ENCODE data around the gene DIAPH3. TPM values are rescaled to one million over a fixed set of nuclear protein-coding genes. Genes with fewer than 3 reads are reported as not detected.

Gene DIAPH3
- polyA plus RNA-seq, 1 donor from 2014 or later, result 0.37 TPM

DNA sequence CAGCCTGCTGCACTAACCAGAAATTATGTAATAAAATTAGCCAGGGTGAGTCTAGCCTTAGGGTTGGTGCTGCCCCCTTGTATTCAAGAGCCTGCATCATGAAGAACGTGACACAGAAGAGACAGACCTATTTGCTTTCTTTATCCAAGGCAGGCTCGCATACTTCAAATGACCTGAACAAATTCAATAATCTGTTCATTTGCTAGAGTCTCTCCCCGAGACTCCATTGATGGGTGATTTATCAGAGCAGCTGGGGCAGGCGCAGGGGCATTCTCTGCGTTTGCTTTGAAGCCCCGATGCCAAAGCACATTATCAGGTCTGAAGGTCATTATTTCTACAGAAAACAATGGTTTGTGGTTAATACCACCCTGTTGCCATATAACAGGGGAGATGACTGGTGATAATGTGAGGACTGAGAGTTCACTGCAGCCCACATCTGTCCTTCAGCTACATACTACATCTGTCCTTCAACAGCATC is 520.3 kb downstream of the DIAPH3 start:
- Histone ChIP-seq H3K79me2 (replicated peaks; ENCODE audit: insufficient read depth, low read length) (no peaks in the 10 kb centered on the region), H3K27me3 (ENCODE audit: insufficient read depth, low read depth, low read length) (no peaks in the 10 kb centered on the region), H3F3A (ENCODE audit: insufficient read depth, low read length, poor library complexity, severe bottlenecking) (no peaks in the 10 kb centered on the region), H3K36me3 (ENCODE audit: insufficient read depth, low read length) (no peaks in the 10 kb centered on the region), H3K9me3 (ENCODE audit: low read length) (no peaks in the 10 kb centered on the region), H3K27ac (ENCODE audit: low read length) (no peak overlapping the region), H4K20me1 (ENCODE audit: insufficient read depth) (no peaks in the 10 kb centered on the region), H2AFZ (ENCODE audit: low read depth, low read length) (no peak overlapping the region), H3K4me2 (ENCODE audit: low read length) (no peak overlapping the region), H3K4me3 (ENCODE audit: low read length) (no peak overlapping the region), H3K9ac (ENCODE audit: low read length) (no peak overlapping the region), H3K9me2 (ENCODE audit: insufficient read depth, low read length) (no peaks in the 10 kb centered on the region)
- TF ChIP-seq TAF1 (IDR thresholded peaks at IDR 0.05; ENCODE audit: low read depth) (no peak), MXI1 (conservative IDR thresholded peaks at IDR 0.05; ENCODE audit: poor library complexity, severe bottlenecking) (no peak), EZH2 (IDR thresholded peaks at IDR 0.05; ENCODE audit: borderline replicate concordance, insufficient read depth, low read length, poor library complexity, severe bottlenecking) (no peak), POLR2AphosphoS5 (IDR thresholded peaks at IDR 0.05) (no peak), SMC3 (conservative IDR thresholded peaks at IDR 0.05; ENCODE audit: poor library complexity) (no peak), RAD21 (conservative IDR thresholded peaks at IDR 0.05) (no peak), EP300 (conservative IDR thresholded peaks at IDR 0.05; ENCODE audit: poor library complexity, severe bottlenecking) (no peak)
- TF ChIP-seq, protein P1, sequence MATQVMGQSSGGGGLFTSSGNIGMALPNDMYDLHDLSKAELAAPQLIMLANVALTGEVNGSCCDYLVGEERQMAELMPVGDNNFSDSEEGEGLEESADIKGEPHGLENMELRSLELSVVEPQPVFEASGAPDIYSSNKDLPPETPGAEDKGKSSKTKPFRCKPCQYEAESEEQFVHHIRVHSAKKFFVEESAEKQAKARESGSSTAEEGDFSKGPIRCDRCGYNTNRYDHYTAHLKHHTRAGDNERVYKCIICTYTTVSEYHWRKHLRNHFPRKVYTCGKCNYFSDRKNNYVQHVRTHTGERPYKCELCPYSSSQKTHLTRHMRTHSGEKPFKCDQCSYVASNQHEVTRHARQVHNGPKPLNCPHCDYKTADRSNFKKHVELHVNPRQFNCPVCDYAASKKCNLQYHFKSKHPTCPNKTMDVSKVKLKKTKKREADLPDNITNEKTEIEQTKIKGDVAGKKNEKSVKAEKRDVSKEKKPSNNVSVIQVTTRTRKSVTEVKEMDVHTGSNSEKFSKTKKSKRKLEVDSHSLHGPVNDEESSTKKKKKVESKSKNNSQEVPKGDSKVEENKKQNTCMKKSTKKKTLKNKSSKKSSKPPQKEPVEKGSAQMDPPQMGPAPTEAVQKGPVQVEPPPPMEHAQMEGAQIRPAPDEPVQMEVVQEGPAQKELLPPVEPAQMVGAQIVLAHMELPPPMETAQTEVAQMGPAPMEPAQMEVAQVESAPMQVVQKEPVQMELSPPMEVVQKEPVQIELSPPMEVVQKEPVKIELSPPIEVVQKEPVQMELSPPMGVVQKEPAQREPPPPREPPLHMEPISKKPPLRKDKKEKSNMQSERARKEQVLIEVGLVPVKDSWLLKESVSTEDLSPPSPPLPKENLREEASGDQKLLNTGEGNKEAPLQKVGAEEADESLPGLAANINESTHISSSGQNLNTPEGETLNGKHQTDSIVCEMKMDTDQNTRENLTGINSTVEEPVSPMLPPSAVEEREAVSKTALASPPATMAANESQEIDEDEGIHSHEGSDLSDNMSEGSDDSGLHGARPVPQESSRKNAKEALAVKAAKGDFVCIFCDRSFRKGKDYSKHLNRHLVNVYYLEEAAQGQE (IDR thresholded peaks at IDR 0.05; ENCODE audit: borderline replicate concordance), result no peak
- TF ChIP-seq, protein P2, sequence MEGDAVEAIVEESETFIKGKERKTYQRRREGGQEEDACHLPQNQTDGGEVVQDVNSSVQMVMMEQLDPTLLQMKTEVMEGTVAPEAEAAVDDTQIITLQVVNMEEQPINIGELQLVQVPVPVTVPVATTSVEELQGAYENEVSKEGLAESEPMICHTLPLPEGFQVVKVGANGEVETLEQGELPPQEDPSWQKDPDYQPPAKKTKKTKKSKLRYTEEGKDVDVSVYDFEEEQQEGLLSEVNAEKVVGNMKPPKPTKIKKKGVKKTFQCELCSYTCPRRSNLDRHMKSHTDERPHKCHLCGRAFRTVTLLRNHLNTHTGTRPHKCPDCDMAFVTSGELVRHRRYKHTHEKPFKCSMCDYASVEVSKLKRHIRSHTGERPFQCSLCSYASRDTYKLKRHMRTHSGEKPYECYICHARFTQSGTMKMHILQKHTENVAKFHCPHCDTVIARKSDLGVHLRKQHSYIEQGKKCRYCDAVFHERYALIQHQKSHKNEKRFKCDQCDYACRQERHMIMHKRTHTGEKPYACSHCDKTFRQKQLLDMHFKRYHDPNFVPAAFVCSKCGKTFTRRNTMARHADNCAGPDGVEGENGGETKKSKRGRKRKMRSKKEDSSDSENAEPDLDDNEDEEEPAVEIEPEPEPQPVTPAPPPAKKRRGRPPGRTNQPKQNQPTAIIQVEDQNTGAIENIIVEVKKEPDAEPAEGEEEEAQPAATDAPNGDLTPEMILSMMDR (IDR thresholded peaks at IDR 0.05; ENCODE audit: poor library complexity, severe bottlenecking), result no peak

DNA sequence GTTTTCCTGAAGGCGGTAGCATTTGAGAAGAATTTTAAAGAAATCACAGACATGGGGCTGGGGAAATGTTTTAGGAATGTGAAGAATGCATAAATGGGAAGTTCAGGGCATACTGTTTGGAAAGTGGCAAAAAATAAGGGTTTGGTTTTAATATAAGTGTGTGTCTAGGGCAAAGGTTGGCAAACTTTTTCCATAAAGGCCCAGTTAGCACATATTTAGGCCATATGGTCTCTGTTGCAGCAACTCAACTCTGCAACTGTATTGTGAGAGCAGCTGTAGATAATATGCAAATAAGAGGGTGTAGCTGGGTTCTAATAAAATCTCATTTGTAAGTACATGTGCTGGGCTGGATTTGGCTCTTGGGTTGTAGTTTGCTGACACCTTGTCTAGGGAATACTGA is 521.9 kb downstream of the DIAPH3 start:
- Histone ChIP-seq H3F3A (ENCODE audit: insufficient read depth, low read length, poor library complexity, severe bottlenecking) (no peaks in the 10 kb centered on the region), H4K20me1 (ENCODE audit: insufficient read depth) (no peaks in the 10 kb centered on the region), H3K9ac (ENCODE audit: low read length) (no peak overlapping the region), H2AFZ (ENCODE audit: low read depth, low read length) (no peak overlapping the region), H3K36me3 (ENCODE audit: insufficient read depth, low read length) (no peaks in the 10 kb centered on the region), H3K79me2 (replicated peaks; ENCODE audit: insufficient read depth, low read length) (no peaks in the 10 kb centered on the region), H3K27me3 (ENCODE audit: insufficient read depth, low read depth, low read length) (no peaks in the 10 kb centered on the region), H3K27ac (ENCODE audit: low read length) (no peak overlapping the region), H3K9me3 (ENCODE audit: low read length) (no peaks in the 10 kb centered on the region), H3K9me2 (ENCODE audit: insufficient read depth, low read length) (no peaks in the 10 kb centered on the region), H3K4me2 (ENCODE audit: low read length) (no peak overlapping the region), H3K4me3 (ENCODE audit: low read length) (no peak overlapping the region)
- TF ChIP-seq, protein P1 (IDR thresholded peaks at IDR 0.05; ENCODE audit: borderline replicate concordance), result no peak
- no peak for TF ChIP-seq POLR2AphosphoS5 (IDR thresholded peaks at IDR 0.05)
- no peak for TF ChIP-seq SMC3 (conservative IDR thresholded peaks at IDR 0.05; ENCODE audit: poor library complexity)
- no peak for TF ChIP-seq RAD21 (conservative IDR thresholded peaks at IDR 0.05)
- TF ChIP-seq TAF1 (IDR thresholded peaks at IDR 0.05; ENCODE audit: low read depth), result no peak
